Caco-2 (cell line): ENCODE data around the gene OTOF. TPM values are rescaled to one million over a fixed set of nuclear protein-coding genes. Genes with fewer than 3 reads are reported as not detected.

Source experiments
- BruUV-seq: library from RNA; stranded (reverse); fragments of 400-500 nt; replicated peaks from 2 replicates; lab custom pipeline; 2021; lab: Mats Ljungman, UMichigan
- CTCF ChIA-PET: fragments of 300-600 bp; sonication (Branson Sonifier 250); formaldehyde crosslinking; loops from one replicate; lab custom pipeline; 2022; ENCODE audit warnings: antibody characterized with exemption; lab: Charles Lee
- POLR2A ChIA-PET: fragments of 300-600 bp; sonication (Branson Sonifier 250); formaldehyde crosslinking; loops from one replicate; lab custom pipeline; 2022; ENCODE audit warnings: antibody characterized with exemption; lab: Charles Lee
- DNase-seq, 2 experiments: peaks; one replicate each; pipeline versions ENCODE4 v3.0.0 to v3.0.0-alpha.2; 2020 to 2022
- H3K27me3 ChIP-seq: replicated peaks from 2 replicates; pipeline ENCODE4 v1.6.0; 2011; ENCODE audit warnings: low read length; ENCODE audit not compliant: control insufficient read depth, insufficient read depth
- H3K36me3 ChIP-seq: 2 replicates; pipeline ENCODE4 v1.5.1; 2011; ENCODE audit warnings: low read length; ENCODE audit not compliant: control insufficient read depth, insufficient read depth
- H3K4me1 ChIP-seq: fragments of 250-450 bp; sonication (Bioruptor Pico); 2 replicates; pipeline ENCODE4 v1.5.1; 2020; ENCODE audit warnings: mild to moderate bottlenecking
- H3K4me3 ChIP-seq: 2 replicates; pipeline ENCODE4 v1.5.1; 2011; ENCODE audit warnings: low read depth, mild to moderate bottlenecking, control low read depth, low read length
- H3K9me3 ChIP-seq: fragments of 250-450 bp; sonication (Bioruptor Pico); 2 replicates; pipeline ENCODE4 v1.5.1; 2020; ENCODE audit warnings: mild to moderate bottlenecking, moderate library complexity
- H3K27ac Mint-ChIP-seq: one replicate; pipeline ENCODE4 v1.8.0; 2022; ENCODE audit warnings: mixed read lengths; ENCODE audit not compliant: unreplicated experiment
- H3K27me3 Mint-ChIP-seq: one replicate; pipeline ENCODE4 v1.8.0; 2022; ENCODE audit warnings: mixed read lengths; ENCODE audit not compliant: insufficient read depth, unreplicated experiment
- H3K36me3 Mint-ChIP-seq: one replicate; pipeline ENCODE4 v1.8.0; 2022; ENCODE audit warnings: mild to moderate bottlenecking, mixed read lengths; ENCODE audit not compliant: insufficient read depth, unreplicated experiment
- H3K4me1 Mint-ChIP-seq: one replicate; pipeline ENCODE4 v1.8.0; 2022; ENCODE audit warnings: low read depth, mixed read lengths; ENCODE audit not compliant: unreplicated experiment
- H3K4me3 Mint-ChIP-seq: one replicate; pipeline ENCODE4 v1.8.0; 2022; ENCODE audit warnings: mild to moderate bottlenecking, moderate library complexity, mixed read lengths; ENCODE audit not compliant: unreplicated experiment
- H3K9me3 Mint-ChIP-seq: one replicate; pipeline ENCODE4 v1.8.0; 2022; ENCODE audit warnings: mixed read lengths; ENCODE audit not compliant: unreplicated experiment
- CTCF ChIP-seq, 2 experiments: fragments of 200-600 bp in 1 of 2; IDR thresholded peaks; 1 replicate in 1 of 2; 2 replicates in 1 of 2; pipeline versions ENCODE4 v1.5.1 to v1.8.0; 2011 to 2022; ENCODE audit warnings: antibody characterized with exemption in 1 of 2, control low read depth in 1 of 2, inconsistent platforms in 1 of 2, low read depth in 1 of 2, low read length in 1 of 2, mild to moderate bottlenecking in 1 of 2, moderate library complexity in 1 of 2; ENCODE audit not compliant: insufficient read depth in 1 of 2, severe bottlenecking in 1 of 2, unreplicated experiment in 1 of 2
- intact Hi-C: fragments of 100-400 bp; cut with micrococcal nuclease; formaldehyde crosslinking; loops from one replicate; pipeline ENCODE4 v1.10.0; 2022; ENCODE audit not compliant: unreplicated experiment
- total RNA-seq: library from RNA; stranded (reverse); gene quantifications from 2 replicates; pipeline ENCODE4 v1.2.3, GENCODE V29; 2022

The OTOF gene
- total RNA-seq, 1 experiment from 2014 or later = 0.09 TPM

GRCh38 chr2:26472821-26473655 is 4.9 kb downstream of the OTOF start:
- TF ChIP-seq CTCF (IDR thresholded peaks at IDR 0.05; ENCODE audit: insufficient read depth in 1 of 2, low read depth in 1 of 2, low read length in 1 of 2, severe bottlenecking in 1 of 2, unreplicated experiment in 1 of 2) = no peak
- peak in 1 of 2 experiments; percentile 32 for DNase-seq
- ChIA-PET CTCF (interaction anchor here (0.8 to 1.1 kb wide), 3 partner anchors 83 to 113 kb away, joined by 4 to 6 read pairs (median 5); no protein-coding TSS in a partner anchor), POLR2A (interaction anchor here (0.6 kb wide), 1 partner anchor 1417 kb away, joined by 6 read pairs; the partner anchor contains the start of genes BABAM2 and RBKS)
- no peaks in the 10 kb centered on the region for H3K27me3 ChIP-seq
- BruUV-seq = no TSS peak
- no peak overlapping the region for H3K27ac Mint-ChIP-seq
- intact Hi-C loops = no loop called here
- H3K4me1 Mint-ChIP-seq = no peaks in the 10 kb centered on the region
- peaks cover 16% of the 10 kb centered on the region for H3K9me3 Mint-ChIP-seq
- H3K4me3 Mint-ChIP-seq = no peak overlapping the region
- no peaks in the 10 kb centered on the region for H3K36me3 ChIP-seq
- no peaks in the 10 kb centered on the region for H3K4me1 ChIP-seq
- H3K27me3 Mint-ChIP-seq = no peaks in the 10 kb centered on the region
- H3K4me3 ChIP-seq = no peak overlapping the region
- no peaks in the 10 kb centered on the region; the same call in 1 of the 2 replicates for H3K9me3 ChIP-seq
- no peaks in the 10 kb centered on the region for H3K36me3 Mint-ChIP-seq

- TF ChIP-seq CTCF (IDR thresholded peaks at IDR 0.05; ENCODE audit: insufficient read depth in 1 of 2, low read depth in 1 of 2, low read length in 1 of 2, severe bottlenecking in 1 of 2, unreplicated experiment in 1 of 2) = peak; percentile 11 to 43
- Histone ChIP-seq H3K36me3 (no peaks in the 10 kb centered on the region), H3K4me3 (no peak overlapping the region), H3K27me3 (no peaks in the 10 kb centered on the region), H3K4me1 (no peaks in the 10 kb centered on the region), H3K9me3 (no peaks in the 10 kb centered on the region; the same call in 1 of the 2 replicates)
- intact Hi-C loops = no loop called here
- H3K27me3 Mint-ChIP-seq = no peaks in the 10 kb centered on the region
- no TSS peak for BruUV-seq
- peak; percentile 40 to 41 for DNase-seq
- no peaks in the 10 kb centered on the region for H3K4me1 Mint-ChIP-seq
- peaks cover 16% of the 10 kb centered on the region for H3K9me3 Mint-ChIP-seq
- no peak overlapping the region for H3K4me3 Mint-ChIP-seq
- POLR2A ChIA-PET = interaction anchor here (0.6 kb wide), 1 partner anchor 1418 kb away, joined by 6 read pairs; the partner anchor contains the start of genes BABAM2 and RBKS
- CTCF ChIA-PET = interaction anchor here (0.8 to 1.1 kb wide), 5 partner anchors 31 to 114 kb away, joined by 3 to 6 read pairs (median 4); no protein-coding TSS in a partner anchor
- no peak overlapping the region for H3K27ac Mint-ChIP-seq
- H3K36me3 Mint-ChIP-seq = no peaks in the 10 kb centered on the region
Observed at GRCh38 chr2:26471766-26472706, 5.9 kb downstream of the OTOF start.

- no peaks in the 10 kb centered on the region for H3K4me1 ChIP-seq
- Mint-ChIP-seq H3K9me3 (peaks cover 16% of the 10 kb centered on the region), H3K4me1 (no peaks in the 10 kb centered on the region), H3K27me3 (no peaks in the 10 kb centered on the region), H3K4me3 (no peak overlapping the region), H3K27ac (no peak overlapping the region), H3K36me3 (no peaks in the 10 kb centered on the region)
- no peaks in the 10 kb centered on the region; the same call in 1 of the 2 replicates for H3K9me3 ChIP-seq
- BruUV-seq = no TSS peak
- no peak for TF ChIP-seq CTCF (IDR thresholded peaks at IDR 0.05; ENCODE audit: insufficient read depth in 1 of 2, low read depth in 1 of 2, low read length in 1 of 2, severe bottlenecking in 1 of 2, unreplicated experiment in 1 of 2)
- POLR2A ChIA-PET = no interaction called here
- H3K36me3 ChIP-seq = no peaks in the 10 kb centered on the region
- H3K27me3 ChIP-seq = no peaks in the 10 kb centered on the region
- DNase-seq = no peak
- CTCF ChIA-PET = interaction anchor here (0.6 to 0.9 kb wide), 3 partner anchors 24 to 49 kb away, joined by 3 to 4 read pairs (median 3); no protein-coding TSS in a partner anchor
- intact Hi-C loops = no loop called here
- no peak overlapping the region for H3K4me3 ChIP-seq
Observed at GRCh38 chr2:26471289-26471688, 6.6 kb downstream of the OTOF start.
